Measurements from ENCODE around the gene EIF2AK2.

The EIF2AK2 gene

DNA sequence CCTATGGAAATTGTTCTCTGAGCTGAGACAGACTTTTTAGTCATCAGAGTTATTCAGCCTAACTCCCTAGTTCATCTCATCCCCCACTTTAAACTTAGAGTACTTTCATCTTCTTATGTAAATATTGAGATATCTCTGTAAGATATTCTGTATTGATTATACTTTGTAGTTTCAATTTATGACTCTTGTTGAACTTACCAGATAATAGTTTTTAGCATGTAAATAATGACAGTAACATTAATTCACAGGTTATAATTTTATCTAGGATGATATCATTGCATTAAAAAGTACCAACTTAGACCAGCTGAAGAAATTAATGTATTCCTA lies 14.8 kb upstream of the EIF2AK2 start:
- Histone ChIP-seq H3K36me3 (ENCODE audit: control insufficient read depth, insufficient read depth, low read length) (no peaks in the 10 kb centered on the region), H3K4me3 (ENCODE audit: insufficient read depth, low read depth, low read length, poor library complexity, severe bottlenecking) (no peak overlapping the region)

DNA sequence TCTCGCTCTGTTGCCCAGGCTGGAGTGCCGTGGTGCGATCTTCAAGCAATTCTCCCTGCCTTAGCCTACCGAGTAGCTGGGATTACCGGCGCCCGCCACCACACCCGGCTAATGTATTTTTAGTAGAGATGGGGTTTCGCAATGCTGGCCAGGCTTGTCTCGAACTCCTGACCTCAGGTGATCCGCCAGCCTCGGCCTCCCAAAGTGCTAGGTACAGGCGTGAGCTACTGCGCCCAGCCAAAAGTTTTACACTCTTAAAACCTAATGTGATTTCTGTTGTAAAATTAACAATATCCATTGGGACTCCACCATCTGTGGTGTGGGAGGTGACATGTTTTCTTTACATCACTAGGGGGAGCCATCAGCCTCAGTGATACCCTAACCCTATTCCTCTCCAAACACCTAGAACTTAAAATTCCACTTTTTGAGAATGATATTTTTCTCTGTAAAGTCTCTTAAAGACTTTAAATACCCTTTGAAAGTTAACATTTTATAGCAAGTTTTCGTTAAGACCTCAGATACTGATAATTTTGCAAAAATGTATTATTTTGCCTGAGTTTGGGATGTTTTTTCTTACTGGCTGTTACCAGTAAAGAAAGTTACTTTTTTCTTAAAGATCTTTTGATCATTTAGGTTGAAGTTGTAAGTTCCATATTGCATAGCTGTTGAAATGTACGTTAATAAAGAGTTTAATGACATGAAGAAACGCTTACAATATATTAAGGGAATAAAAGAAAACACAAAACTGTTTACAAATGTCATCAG lies 11.6 kb upstream of the EIF2AK2 start:
- Histone ChIP-seq H3K9me3 (ENCODE audit: control insufficient read depth, low read length) (no peaks in the 10 kb centered on the region), H3K36me3 (ENCODE audit: control insufficient read depth, insufficient read depth, low read length) (no peaks in the 10 kb centered on the region), H3K27ac (ENCODE audit: insufficient read depth, low read length, poor library complexity, severe bottlenecking) (no peak overlapping the region), H3K27me3 (replicated peaks; ENCODE audit: control insufficient read depth, insufficient read depth, low read length, poor library complexity, severe bottlenecking) (no peaks in the 10 kb centered on the region), H3K4me1 (ENCODE audit: control insufficient read depth, insufficient read depth, low read length, poor library complexity, severe bottlenecking) (no peaks in the 10 kb centered on the region), H3K4me3 (ENCODE audit: insufficient read depth, low read depth, low read length, poor library complexity, severe bottlenecking) (no peak overlapping the region)
- no peak for DNase-seq

More for the DNA sequence above, 14.8 kb upstream of the EIF2AK2 start:
- no peaks in the 10 kb centered on the region for H3K4me1 ChIP-seq (ENCODE audit: control insufficient read depth, insufficient read depth, low read length, poor library complexity, severe bottlenecking)
- H3K9me3 ChIP-seq (ENCODE audit: control insufficient read depth, low read length) = no peaks in the 10 kb centered on the region
- H3K27me3 ChIP-seq (replicated peaks; ENCODE audit: control insufficient read depth, insufficient read depth, low read length, poor library complexity, severe bottlenecking) = no peaks in the 10 kb centered on the region
- H3K27ac ChIP-seq (ENCODE audit: insufficient read depth, low read length, poor library complexity, severe bottlenecking) = no peak overlapping the region
- no peak for DNase-seq

DNA sequence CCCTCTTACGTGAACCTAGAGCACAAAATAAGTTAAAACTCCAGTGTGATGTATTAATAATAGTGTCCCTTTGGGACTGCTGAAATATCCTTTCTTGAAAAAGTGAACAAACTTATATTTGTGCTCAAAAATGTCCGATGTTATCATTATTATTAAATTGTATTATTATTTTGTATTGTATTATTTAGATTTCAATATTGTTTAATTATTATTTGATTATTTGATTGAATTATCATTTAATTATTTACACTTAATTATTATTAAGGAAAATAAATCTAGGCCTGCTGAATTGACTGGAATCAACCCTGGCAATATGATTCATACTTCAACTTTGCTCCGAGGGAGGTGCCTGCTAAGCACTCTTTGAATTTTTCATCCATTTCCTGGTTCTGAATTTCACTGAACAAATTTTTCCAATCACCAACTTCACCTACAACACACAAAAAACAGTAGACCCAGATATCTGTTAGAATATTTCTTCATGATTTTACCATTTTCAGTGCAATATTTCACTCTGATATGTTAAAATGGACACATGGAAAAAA lies 10.9 kb upstream of the EIF2AK2 start:
- no peaks in the 10 kb centered on the region for H3K36me3 ChIP-seq (ENCODE audit: control insufficient read depth, insufficient read depth, low read length)
- H3K27ac ChIP-seq (ENCODE audit: insufficient read depth, low read length, poor library complexity, severe bottlenecking) = no peak overlapping the region
- no peak for DNase-seq
- H3K9me3 ChIP-seq (ENCODE audit: control insufficient read depth, low read length) = no peaks in the 10 kb centered on the region
- H3K4me3 ChIP-seq (ENCODE audit: insufficient read depth, low read depth, low read length, poor library complexity, severe bottlenecking) = no peak overlapping the region
- no peaks in the 10 kb centered on the region for H3K4me1 ChIP-seq (ENCODE audit: control insufficient read depth, insufficient read depth, low read length, poor library complexity, severe bottlenecking)
- H3K27me3 ChIP-seq (replicated peaks; ENCODE audit: control insufficient read depth, insufficient read depth, low read length, poor library complexity, severe bottlenecking) = no peaks in the 10 kb centered on the region

- H3K4me1 ChIP-seq (ENCODE audit: control insufficient read depth, insufficient read depth, low read length, poor library complexity, severe bottlenecking) = no peaks in the 10 kb centered on the region
- H3K27ac ChIP-seq (ENCODE audit: insufficient read depth, low read length, poor library complexity, severe bottlenecking) = no peak overlapping the region
- H3K9me3 ChIP-seq (ENCODE audit: control insufficient read depth, low read length) = no peaks in the 10 kb centered on the region
- no peak for DNase-seq
- H3K27me3 ChIP-seq (replicated peaks; ENCODE audit: control insufficient read depth, insufficient read depth, low read length, poor library complexity, severe bottlenecking) = no peaks in the 10 kb centered on the region
- no peaks in the 10 kb centered on the region for H3K36me3 ChIP-seq (ENCODE audit: control insufficient read depth, insufficient read depth, low read length)
- no peak overlapping the region for H3K4me3 ChIP-seq (ENCODE audit: insufficient read depth, low read depth, low read length, poor library complexity, severe bottlenecking)
These were observed 8.0 kb upstream of the EIF2AK2 start for GRCh38 chr2:37164757-37165156.

- no peak for DNase-seq
- Histone ChIP-seq H3K27ac (ENCODE audit: insufficient read depth, low read length, poor library complexity, severe bottlenecking) (peak overlapping the region; percentile 70), H3K4me3 (ENCODE audit: insufficient read depth, low read depth, low read length, poor library complexity, severe bottlenecking) (peak overlapping the region; percentile 83), H3K4me1 (ENCODE audit: control insufficient read depth, insufficient read depth, low read length, poor library complexity, severe bottlenecking) (peaks cover 17% of the 10 kb centered on the region), H3K9me3 (ENCODE audit: control insufficient read depth, low read length) (no peaks in the 10 kb centered on the region), H3K27me3 (replicated peaks; ENCODE audit: control insufficient read depth, insufficient read depth, low read length, poor library complexity, severe bottlenecking) (no peaks in the 10 kb centered on the region), H3K36me3 (ENCODE audit: control insufficient read depth, insufficient read depth, low read length) (no peaks in the 10 kb centered on the region)
These were observed 516 bp downstream of the EIF2AK2 start for GRCh38 chr2:37156071-37156856.

DNA sequence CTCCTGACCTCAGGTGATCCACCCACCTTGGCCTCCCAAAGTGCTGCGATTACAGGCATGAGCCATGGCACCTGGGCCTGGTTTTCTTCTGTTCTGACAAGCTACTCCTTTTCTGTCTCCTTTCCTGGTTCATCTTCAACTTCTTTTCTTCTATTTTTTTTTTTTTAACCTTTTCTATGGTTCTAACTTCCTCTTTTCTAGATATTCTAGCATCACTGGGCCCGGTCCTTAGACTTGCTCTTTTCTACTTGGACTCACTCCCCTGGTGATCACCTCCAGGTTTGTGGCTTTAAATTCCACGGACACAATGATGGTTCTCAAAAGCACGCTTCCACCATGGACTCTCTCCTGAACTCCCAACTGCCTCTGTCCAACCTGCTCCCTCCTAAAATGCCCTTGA lies 2.0 kb downstream of the EIF2AK2 start:
- no peak for DNase-seq
- Histone ChIP-seq H3K27me3 (replicated peaks; ENCODE audit: control insufficient read depth, insufficient read depth, low read length, poor library complexity, severe bottlenecking) (no peaks in the 10 kb centered on the region), H3K27ac (ENCODE audit: insufficient read depth, low read length, poor library complexity, severe bottlenecking) (no peak overlapping the region), H3K9me3 (ENCODE audit: control insufficient read depth, low read length) (no peaks in the 10 kb centered on the region), H3K4me1 (ENCODE audit: control insufficient read depth, insufficient read depth, low read length, poor library complexity, severe bottlenecking) (peaks cover 25% of the 10 kb centered on the region), H3K36me3 (ENCODE audit: control insufficient read depth, insufficient read depth, low read length) (no peaks in the 10 kb centered on the region), H3K4me3 (ENCODE audit: insufficient read depth, low read depth, low read length, poor library complexity, severe bottlenecking) (no peak overlapping the region)

GRCh38 chr2:37153224-37153623 lies 3.6 kb downstream of the EIF2AK2 start:
- Histone ChIP-seq H3K4me1 (ENCODE audit: control insufficient read depth, insufficient read depth, low read length, poor library complexity, severe bottlenecking) (peaks cover 26% of the 10 kb centered on the region), H3K36me3 (ENCODE audit: control insufficient read depth, insufficient read depth, low read length) (peaks cover 2% of the 10 kb centered on the region), H3K27me3 (replicated peaks; ENCODE audit: control insufficient read depth, insufficient read depth, low read length, poor library complexity, severe bottlenecking) (no peaks in the 10 kb centered on the region), H3K4me3 (ENCODE audit: insufficient read depth, low read depth, low read length, poor library complexity, severe bottlenecking) (no peak overlapping the region), H3K27ac (ENCODE audit: insufficient read depth, low read length, poor library complexity, severe bottlenecking) (no peak overlapping the region), H3K9me3 (ENCODE audit: control insufficient read depth, low read length) (no peaks in the 10 kb centered on the region)
- no peak for DNase-seq

- peak in 1 of 3 donors; percentile 2 for DNase-seq
- Histone ChIP-seq H3K27me3 (replicated peaks; ENCODE audit: control insufficient read depth, insufficient read depth, low read length, poor library complexity, severe bottlenecking) (no peaks in the 10 kb centered on the region), H3K27ac (ENCODE audit: insufficient read depth, low read length, poor library complexity, severe bottlenecking) (no peak overlapping the region), H3K9me3 (ENCODE audit: control insufficient read depth, low read length) (no peaks in the 10 kb centered on the region), H3K4me3 (ENCODE audit: insufficient read depth, low read depth, low read length, poor library complexity, severe bottlenecking) (no peak overlapping the region), H3K36me3 (ENCODE audit: control insufficient read depth, insufficient read depth, low read length) (peaks cover 18% of the 10 kb centered on the region), H3K4me1 (ENCODE audit: control insufficient read depth, insufficient read depth, low read length, poor library complexity, severe bottlenecking) (peaks cover 10% of the 10 kb centered on the region)
These were observed 7.0 kb downstream of the EIF2AK2 start for GRCh38 chr2:37149626-37150322.

DNA sequence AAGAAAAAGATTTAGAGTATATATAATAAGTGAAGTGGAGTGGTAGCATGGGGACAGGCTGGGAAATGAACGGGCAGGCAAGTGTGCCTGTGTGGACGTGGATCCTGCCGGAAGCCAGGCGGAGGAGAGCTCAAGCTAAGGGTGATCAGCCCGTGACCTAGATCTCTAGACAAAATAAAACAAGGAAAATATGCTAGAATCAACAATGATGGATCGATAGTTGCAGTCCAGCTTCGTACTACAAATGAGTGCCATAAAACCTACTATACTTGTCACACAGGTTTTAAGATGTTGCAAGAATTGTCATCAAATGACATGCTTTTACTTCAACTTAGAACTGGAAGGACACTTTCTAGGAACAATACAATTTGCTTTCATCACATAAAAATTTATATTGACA lies 8.5 kb downstream of the EIF2AK2 start:
- Histone ChIP-seq H3K36me3 (ENCODE audit: control insufficient read depth, insufficient read depth, low read length) (peaks cover 21% of the 10 kb centered on the region), H3K9me3 (ENCODE audit: control insufficient read depth, low read length) (no peaks in the 10 kb centered on the region), H3K4me3 (ENCODE audit: insufficient read depth, low read depth, low read length, poor library complexity, severe bottlenecking) (no peak overlapping the region), H3K27me3 (replicated peaks; ENCODE audit: control insufficient read depth, insufficient read depth, low read length, poor library complexity, severe bottlenecking) (no peaks in the 10 kb centered on the region), H3K4me1 (ENCODE audit: control insufficient read depth, insufficient read depth, low read length, poor library complexity, severe bottlenecking) (peaks cover 10% of the 10 kb centered on the region), H3K27ac (ENCODE audit: insufficient read depth, low read length, poor library complexity, severe bottlenecking) (no peak overlapping the region)
- no peak for DNase-seq
